ENCODE results near the gene ZRANB1. TPM values are rescaled to one million over a fixed set of nuclear protein-coding genes. Genes with fewer than 3 reads are reported as not detected.

ZRANB1 gene
- total and polyA plus RNA-seq, 2 donors (not counting 1 experiment from before 2014, with no cell fraction given), result 26.5 to 39.3 TPM

DNA sequence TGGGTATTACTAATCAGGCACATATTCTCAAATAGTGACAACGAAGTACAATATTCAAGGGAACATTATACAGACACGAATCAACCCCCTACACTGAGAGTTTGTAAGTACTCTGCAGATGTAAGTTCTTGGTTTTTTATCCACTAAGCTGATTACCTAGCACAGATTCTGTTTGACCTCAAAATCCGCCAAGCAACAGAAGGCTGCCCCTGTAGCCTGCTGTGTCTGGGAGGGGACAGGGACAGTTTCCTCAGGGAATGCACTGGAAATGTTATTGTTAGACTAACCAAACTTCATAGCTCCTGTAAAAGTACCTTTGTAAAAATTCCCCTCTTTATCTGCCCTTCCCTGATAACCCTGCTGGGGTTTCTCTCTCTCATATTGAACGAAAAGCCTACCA is 45.2 kb upstream of the ZRANB1 start:
- no peaks in the 10 kb centered on the region for H3K9me3 ChIP-seq (ENCODE audit: control insufficient read depth, insufficient read depth, low read depth, low read length)
- H3K79me2 ChIP-seq (ENCODE audit: control insufficient read depth, insufficient read depth, low read length), result no peaks in the 10 kb centered on the region
- H3K9ac ChIP-seq (ENCODE audit: insufficient read depth, low read length), result no peak overlapping the region
- H3K4me2 ChIP-seq (ENCODE audit: extremely low read depth, insufficient read depth, low read length), result no peak overlapping the region
- H3K4me1 ChIP-seq (ENCODE audit: control insufficient read depth, extremely low read depth, insufficient read depth, low read length), result no peaks in the 10 kb centered on the region
- no peak for DNase-seq (ENCODE audit: low read depth in 2 of 2)
- H3K27ac ChIP-seq (ENCODE audit: insufficient read depth, low read length), result no peak overlapping the region
- H3K27me3 ChIP-seq (ENCODE audit: control insufficient read depth, insufficient read depth, low read length), result no peaks in the 10 kb centered on the region
- no peak for TF ChIP-seq EZH2 (IDR thresholded peaks at IDR 0.05; ENCODE audit: low read length, missing control alignments)
- TF ChIP-seq, protein P1, sequence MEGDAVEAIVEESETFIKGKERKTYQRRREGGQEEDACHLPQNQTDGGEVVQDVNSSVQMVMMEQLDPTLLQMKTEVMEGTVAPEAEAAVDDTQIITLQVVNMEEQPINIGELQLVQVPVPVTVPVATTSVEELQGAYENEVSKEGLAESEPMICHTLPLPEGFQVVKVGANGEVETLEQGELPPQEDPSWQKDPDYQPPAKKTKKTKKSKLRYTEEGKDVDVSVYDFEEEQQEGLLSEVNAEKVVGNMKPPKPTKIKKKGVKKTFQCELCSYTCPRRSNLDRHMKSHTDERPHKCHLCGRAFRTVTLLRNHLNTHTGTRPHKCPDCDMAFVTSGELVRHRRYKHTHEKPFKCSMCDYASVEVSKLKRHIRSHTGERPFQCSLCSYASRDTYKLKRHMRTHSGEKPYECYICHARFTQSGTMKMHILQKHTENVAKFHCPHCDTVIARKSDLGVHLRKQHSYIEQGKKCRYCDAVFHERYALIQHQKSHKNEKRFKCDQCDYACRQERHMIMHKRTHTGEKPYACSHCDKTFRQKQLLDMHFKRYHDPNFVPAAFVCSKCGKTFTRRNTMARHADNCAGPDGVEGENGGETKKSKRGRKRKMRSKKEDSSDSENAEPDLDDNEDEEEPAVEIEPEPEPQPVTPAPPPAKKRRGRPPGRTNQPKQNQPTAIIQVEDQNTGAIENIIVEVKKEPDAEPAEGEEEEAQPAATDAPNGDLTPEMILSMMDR (conservative IDR thresholded peaks at IDR 0.05 in 1 of 2, IDR thresholded peaks at IDR 0.05 in 1 of 2; ENCODE audit: low read depth in 1 of 2, low read length in 2 of 2), result no peak
- H3K4me3 ChIP-seq (replicated peaks in 1 of 4; ENCODE audit: control extremely low read depth in 1 of 4, insufficient read depth in 1 of 4, low read depth in 3 of 4, low read length in 4 of 4), result no peak overlapping the region
- no peak overlapping the region for H2AFZ ChIP-seq (ENCODE audit: low read length)
- no peaks in the 10 kb centered on the region for H3K36me3 ChIP-seq (ENCODE audit: control insufficient read depth, insufficient read depth, low read length)
- H4K20me1 ChIP-seq (ENCODE audit: control insufficient read depth, extremely low read depth, insufficient read depth, low read length), result no peaks in the 10 kb centered on the region

DNA sequence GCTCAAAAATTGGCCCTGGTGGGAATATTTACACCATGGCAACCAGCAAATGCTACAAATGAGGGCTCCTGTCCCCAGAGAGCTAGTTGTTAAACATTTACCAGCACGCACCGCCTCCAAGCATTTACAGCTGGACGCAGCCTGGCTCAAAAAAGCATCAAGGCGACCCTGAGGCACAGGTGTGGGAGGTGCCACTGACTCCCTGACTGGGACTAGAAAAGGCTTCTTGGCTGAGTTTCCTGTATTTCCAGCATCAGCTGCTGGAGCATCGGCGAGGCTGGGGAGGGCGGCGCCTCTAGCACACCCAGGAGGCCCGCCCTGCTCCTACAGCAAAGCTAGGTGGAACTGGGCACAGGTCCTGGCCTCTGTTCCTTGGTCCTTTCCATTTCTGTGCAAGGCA is 43.5 kb upstream of the ZRANB1 start:
- H2AFZ ChIP-seq (ENCODE audit: low read length), result no peak overlapping the region
- H3K4me2 ChIP-seq (ENCODE audit: extremely low read depth, insufficient read depth, low read length), result no peak overlapping the region
- no peak overlapping the region for H3K4me3 ChIP-seq (replicated peaks in 1 of 4; ENCODE audit: control extremely low read depth in 1 of 4, insufficient read depth in 1 of 4, low read depth in 3 of 4, low read length in 4 of 4)
- no peaks in the 10 kb centered on the region for H4K20me1 ChIP-seq (ENCODE audit: control insufficient read depth, extremely low read depth, insufficient read depth, low read length)
- H3K27me3 ChIP-seq (ENCODE audit: control insufficient read depth, insufficient read depth, low read length), result no peaks in the 10 kb centered on the region
- no peaks in the 10 kb centered on the region for H3K79me2 ChIP-seq (ENCODE audit: control insufficient read depth, insufficient read depth, low read length)
- H3K4me1 ChIP-seq (ENCODE audit: control insufficient read depth, extremely low read depth, insufficient read depth, low read length), result no peaks in the 10 kb centered on the region
- H3K36me3 ChIP-seq (ENCODE audit: control insufficient read depth, insufficient read depth, low read length), result no peaks in the 10 kb centered on the region
- H3K9ac ChIP-seq (ENCODE audit: insufficient read depth, low read length), result no peak overlapping the region
- no peak for DNase-seq (ENCODE audit: low read depth in 2 of 2)
- no peak for TF ChIP-seq EZH2 (IDR thresholded peaks at IDR 0.05; ENCODE audit: low read length, missing control alignments)
- H3K27ac ChIP-seq (ENCODE audit: insufficient read depth, low read length), result no peak overlapping the region
- H3K9me3 ChIP-seq (ENCODE audit: control insufficient read depth, insufficient read depth, low read depth, low read length), result no peaks in the 10 kb centered on the region

DNA sequence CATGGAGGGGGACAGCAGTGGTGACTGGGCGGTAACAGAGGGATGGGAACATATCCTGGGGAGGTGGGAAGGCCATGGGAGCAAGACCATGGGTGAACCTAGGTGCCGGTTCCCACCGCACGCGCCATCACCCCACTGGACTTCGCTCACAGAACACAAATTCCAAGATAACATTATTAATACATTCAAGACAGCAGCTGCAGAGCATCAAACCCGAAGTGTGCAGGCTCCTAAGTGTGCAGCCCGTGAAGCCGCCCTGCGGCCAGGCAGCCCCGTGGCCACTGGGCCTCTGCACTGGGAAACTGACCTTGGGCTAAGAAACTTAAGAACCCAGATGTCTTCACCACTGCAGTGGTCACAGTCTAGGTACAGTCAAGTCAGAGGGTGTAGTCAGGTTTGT is 42.8 kb upstream of the ZRANB1 start:
- TF ChIP-seq, protein P1 (conservative IDR thresholded peaks at IDR 0.05 in 1 of 2, IDR thresholded peaks at IDR 0.05 in 1 of 2; ENCODE audit: low read depth in 1 of 2, low read length in 2 of 2), result no peak
- no peak for TF ChIP-seq EZH2 (IDR thresholded peaks at IDR 0.05; ENCODE audit: low read length, missing control alignments)
- Histone ChIP-seq H2AFZ (ENCODE audit: low read length) (no peak overlapping the region), H3K9me3 (ENCODE audit: control insufficient read depth, insufficient read depth, low read depth, low read length) (no peaks in the 10 kb centered on the region), H3K27ac (ENCODE audit: insufficient read depth, low read length) (no peak overlapping the region), H3K4me2 (ENCODE audit: extremely low read depth, insufficient read depth, low read length) (no peak overlapping the region), H3K9ac (ENCODE audit: insufficient read depth, low read length) (no peak overlapping the region), H3K4me3 (replicated peaks in 1 of 4; ENCODE audit: control extremely low read depth in 1 of 4, insufficient read depth in 1 of 4, low read depth in 3 of 4, low read length in 4 of 4) (no peak overlapping the region), H4K20me1 (ENCODE audit: control insufficient read depth, extremely low read depth, insufficient read depth, low read length) (no peaks in the 10 kb centered on the region), H3K27me3 (ENCODE audit: control insufficient read depth, insufficient read depth, low read length) (no peaks in the 10 kb centered on the region), H3K4me1 (ENCODE audit: control insufficient read depth, extremely low read depth, insufficient read depth, low read length) (no peaks in the 10 kb centered on the region), H3K36me3 (ENCODE audit: control insufficient read depth, insufficient read depth, low read length) (no peaks in the 10 kb centered on the region), H3K79me2 (ENCODE audit: control insufficient read depth, insufficient read depth, low read length) (no peaks in the 10 kb centered on the region)
- no peak for DNase-seq (ENCODE audit: low read depth in 2 of 2)

All from fibroblast of lung (primary cell).